ENCODE measurements around the gene SLC9B1. TPM values are rescaled to one million over a fixed set of nuclear protein-coding genes. Genes with fewer than 3 reads are reported as not detected.
A peak's percentile ranks its signal among the peaks of the same experiment; 100 is the strongest.

The SLC9B1 gene
- total and polyA plus RNA-seq, 8 donors: 0.15 to 21.4 (median 3.7) TPM; not detected in 5

DNA sequence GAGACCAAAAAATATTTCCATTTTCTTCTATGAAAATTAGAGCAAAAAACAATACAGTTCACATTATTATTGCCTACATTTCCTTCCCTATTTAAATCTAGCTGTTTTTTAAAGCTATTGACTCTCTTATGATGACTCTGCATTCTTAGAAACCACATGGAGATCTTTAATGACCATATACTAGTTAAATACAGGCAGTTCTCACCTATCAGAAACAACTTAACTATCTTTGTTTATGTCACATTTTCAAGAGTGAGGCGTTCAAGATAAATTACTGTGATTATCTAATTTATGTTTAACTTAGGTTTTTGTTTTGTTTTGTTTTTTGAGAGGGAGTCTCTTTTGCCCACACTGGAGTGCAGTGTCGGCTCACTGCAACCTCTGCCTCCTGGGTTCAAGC, 147.7 kb downstream of the SLC9B1 start:
- Histone ChIP-seq H3K36me3 (peaks cover 3 to 23% (median 10%) of the 10 kb centered on the region in 4 donors), H3K27ac (no peak overlapping the region), H3K4me3 (no peak overlapping the region), H3K4me1 (peaks cover 18 to 26% (median 19%) of the 10 kb centered on the region in 4 donors), H3K9me3 (peaks cover 0 to under 1% (median 0%) of the 10 kb centered on the region in 4 donors), H3K27me3 (no peaks in the 10 kb centered on the region)
- intact Hi-C loops (cut with DNase I; ENCODE audit: low total_unique reads): no loop called here
- no peak for DNase-seq
- TF ChIP-seq EP300 (IDR thresholded peaks at IDR 0.05) (no peak), POLR2AphosphoS5 (IDR thresholded peaks at IDR 0.05) (no peak), POLR2A (IDR thresholded peaks at IDR 0.05) (no peak)
- WGBS, 5 donors: 47 to 62% (median 53%) methylated on average over 2 of the region's 2 CpGs

DNA sequence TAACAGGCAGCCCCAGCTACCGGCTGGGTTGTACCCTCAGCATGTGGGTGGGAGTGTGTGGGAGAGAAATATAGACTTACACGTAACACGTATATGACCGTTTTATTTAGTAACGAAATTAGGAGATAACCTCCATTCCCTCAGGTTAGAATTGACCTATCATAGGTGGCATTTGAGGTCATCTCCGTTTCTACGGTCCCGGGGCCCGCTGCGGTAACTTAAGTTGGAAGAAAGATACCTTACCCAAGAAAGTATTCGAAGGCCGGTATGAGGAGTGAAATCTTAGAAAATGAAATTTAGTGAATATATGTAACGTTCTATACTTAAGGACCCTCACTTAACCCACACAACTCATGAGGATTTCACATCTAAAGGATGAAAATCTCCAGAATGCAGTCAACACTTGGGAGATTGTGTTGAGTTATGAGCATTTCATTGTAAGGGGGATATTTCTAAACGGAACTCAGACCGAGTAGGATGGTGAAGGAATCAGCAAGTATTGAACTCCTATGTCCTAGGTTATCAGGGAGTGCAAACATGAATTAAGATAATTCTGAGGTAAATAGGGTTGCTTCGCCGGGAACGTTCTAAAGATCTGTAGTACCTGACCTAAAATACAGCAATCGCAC, 149.8 kb downstream of the SLC9B1 start:
- WGBS, 5 donors: 2 to 7% (median 3%) methylated on average over 19 of the region's 19 CpGs
- peak overlapping the region; percentile 55 to 75 (median 70) for H3K4me3 ChIP-seq
- H3K27ac ChIP-seq: peak overlapping the region; percentile 92 to 98 (median 98)
- TF ChIP-seq, protein P1, sequence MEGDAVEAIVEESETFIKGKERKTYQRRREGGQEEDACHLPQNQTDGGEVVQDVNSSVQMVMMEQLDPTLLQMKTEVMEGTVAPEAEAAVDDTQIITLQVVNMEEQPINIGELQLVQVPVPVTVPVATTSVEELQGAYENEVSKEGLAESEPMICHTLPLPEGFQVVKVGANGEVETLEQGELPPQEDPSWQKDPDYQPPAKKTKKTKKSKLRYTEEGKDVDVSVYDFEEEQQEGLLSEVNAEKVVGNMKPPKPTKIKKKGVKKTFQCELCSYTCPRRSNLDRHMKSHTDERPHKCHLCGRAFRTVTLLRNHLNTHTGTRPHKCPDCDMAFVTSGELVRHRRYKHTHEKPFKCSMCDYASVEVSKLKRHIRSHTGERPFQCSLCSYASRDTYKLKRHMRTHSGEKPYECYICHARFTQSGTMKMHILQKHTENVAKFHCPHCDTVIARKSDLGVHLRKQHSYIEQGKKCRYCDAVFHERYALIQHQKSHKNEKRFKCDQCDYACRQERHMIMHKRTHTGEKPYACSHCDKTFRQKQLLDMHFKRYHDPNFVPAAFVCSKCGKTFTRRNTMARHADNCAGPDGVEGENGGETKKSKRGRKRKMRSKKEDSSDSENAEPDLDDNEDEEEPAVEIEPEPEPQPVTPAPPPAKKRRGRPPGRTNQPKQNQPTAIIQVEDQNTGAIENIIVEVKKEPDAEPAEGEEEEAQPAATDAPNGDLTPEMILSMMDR (IDR thresholded peaks at IDR 0.05): no peak
- TF ChIP-seq POLR2A (IDR thresholded peaks at IDR 0.05) (no peak), EP300 (IDR thresholded peaks at IDR 0.05) (no peak), POLR2AphosphoS5 (IDR thresholded peaks at IDR 0.05) (no peak)
- peaks cover 0 to 7% (median 2%) of the 10 kb centered on the region in 4 donors for H3K36me3 ChIP-seq
- DNase-seq: no peak
- no peaks in the 10 kb centered on the region for H3K9me3 ChIP-seq
- peaks cover 18 to 28% (median 19%) of the 10 kb centered on the region in 4 donors for H3K4me1 ChIP-seq
- intact Hi-C loops (cut with DNase I; ENCODE audit: low total_unique reads): no loop called here
- H3K27me3 ChIP-seq: no peaks in the 10 kb centered on the region

DNA sequence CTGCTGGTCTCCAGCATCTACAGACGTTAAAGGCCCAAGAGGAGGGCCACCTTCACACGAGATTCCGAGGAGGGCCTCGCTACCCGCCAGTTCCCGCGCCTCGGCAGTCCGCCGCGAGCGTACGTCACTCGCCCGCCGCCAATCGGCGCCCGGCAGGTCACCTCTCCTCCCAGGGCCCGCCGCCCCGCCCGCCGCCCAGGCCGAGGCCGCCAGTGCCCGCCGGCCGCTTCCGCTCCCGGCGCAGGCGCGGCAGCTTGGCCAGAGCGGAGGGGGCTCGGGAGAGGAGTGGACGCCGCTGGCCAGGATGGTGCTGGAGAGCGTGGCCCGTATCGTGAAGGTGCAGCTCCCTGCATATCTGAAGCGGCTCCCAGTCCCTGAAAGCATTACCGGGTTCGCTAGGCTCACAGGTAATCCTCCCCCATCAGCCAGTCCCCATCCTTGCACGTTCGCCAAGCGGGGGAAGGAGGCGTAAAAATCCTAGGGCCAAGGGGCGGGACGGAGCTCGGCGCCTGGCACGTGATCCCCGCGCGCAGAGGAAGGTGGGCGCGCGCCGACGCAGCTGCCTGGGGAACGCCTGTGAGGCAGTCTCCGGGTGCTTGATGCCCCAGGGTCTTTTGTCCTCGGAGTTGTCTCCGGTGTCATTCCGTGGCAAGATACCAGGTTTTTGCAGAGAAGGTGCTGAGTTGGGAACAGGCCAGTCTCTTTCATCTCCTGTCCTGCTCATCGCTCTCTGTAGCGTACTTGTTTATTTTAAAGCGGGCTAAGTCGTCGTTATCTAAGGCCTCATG, 150.5 kb downstream of the SLC9B1 start, which contains the start of gene CISD2:
Gene CISD2 (plus strand): TSS at position 212 of the 788 bp plus-strand sequence. CDS start 93 bp downstream, at position 305.
- no peaks in the 10 kb centered on the region for H3K27me3 ChIP-seq
- TF ChIP-seq POLR2AphosphoS5 (IDR thresholded peaks at IDR 0.05) (peak; percentile 87 to 90 (median 88)), EP300 (IDR thresholded peaks at IDR 0.05) (no peak), POLR2A (IDR thresholded peaks at IDR 0.05) (peak in 2 of 4 donors; percentile 3 to 77)
- peak; percentile 93 to 98 for DNase-seq
- H3K9me3 ChIP-seq: no peaks in the 10 kb centered on the region
- WGBS, 5 donors: 0 to 1% (median 0%) methylated on average over 30 to 71 of the region's 71 CpGs
- peaks cover 18 to 28% (median 19%) of the 10 kb centered on the region in 4 donors for H3K4me1 ChIP-seq
- intact Hi-C loops (cut with DNase I; ENCODE audit: low total_unique reads): no loop called here
- peak within 1 kb of the TSS; percentile 55 to 75 (median 70) for H3K4me3 ChIP-seq
- peaks cover 0 to 4% (median 0%) of the 10 kb centered on the region in 4 donors for H3K36me3 ChIP-seq
- peak within 1 kb of the TSS; percentile 92 to 98 (median 98) for H3K27ac ChIP-seq

DNA sequence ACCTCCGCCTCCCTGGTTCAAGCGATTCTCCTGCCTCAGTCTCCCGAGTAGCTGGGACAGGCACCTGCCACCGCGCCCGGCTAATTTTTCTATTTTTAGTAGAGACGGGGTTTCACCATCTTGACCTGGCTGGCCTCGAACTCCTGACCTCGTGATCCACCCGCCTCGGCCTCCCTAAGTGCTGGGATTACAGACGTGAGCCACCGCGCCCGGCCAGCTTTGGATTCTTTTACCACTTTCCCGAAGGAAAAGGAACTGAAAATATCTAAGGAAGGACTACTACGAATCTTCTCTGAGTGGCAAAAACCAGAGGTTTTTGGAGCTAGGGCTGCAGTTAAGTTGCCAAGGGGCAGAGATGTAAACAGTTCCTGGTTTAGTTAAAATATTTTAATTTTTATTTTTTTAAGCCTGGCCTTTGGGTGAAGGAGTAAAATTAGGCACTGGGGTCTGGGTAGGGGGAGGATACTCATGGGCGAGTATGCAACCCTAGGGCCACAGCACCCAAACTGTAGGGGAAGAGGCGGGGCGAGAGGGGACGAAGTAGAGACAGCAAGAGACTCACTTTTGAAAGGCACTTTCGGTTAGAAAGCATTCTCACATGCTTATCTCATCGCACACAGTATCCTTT, 151.2 kb downstream of the SLC9B1 start:
- Histone ChIP-seq H3K27me3 (no peaks in the 10 kb centered on the region), H3K4me1 (peaks cover 18 to 28% (median 19%) of the 10 kb centered on the region in 4 donors), H3K4me3 (peak overlapping the region; percentile 55 to 75 (median 70)), H3K9me3 (no peaks in the 10 kb centered on the region), H3K36me3 (peaks cover 0 to 4% (median 0%) of the 10 kb centered on the region in 4 donors), H3K27ac (peak overlapping the region; percentile 92 to 98 (median 98))
- TF ChIP-seq POLR2AphosphoS5 (IDR thresholded peaks at IDR 0.05): no peak
- TF ChIP-seq POLR2A (IDR thresholded peaks at IDR 0.05): no peak
- no peak for TF ChIP-seq EP300 (IDR thresholded peaks at IDR 0.05)
- TF ChIP-seq, protein P1 (IDR thresholded peaks at IDR 0.05): no peak
- no peak for DNase-seq
- intact Hi-C loops (cut with DNase I; ENCODE audit: low total_unique reads): no loop called here
- WGBS, 5 donors: 6 to 15% (median 9%) methylated on average over 23 of the region's 23 CpGs

Measured in stomach (tissue), 9 donors.